CD4-positive, alpha-beta T cell treated with Interleukin-4 for 4 hours (primary cell): ENCODE results near the gene NCBP3.
"Not testable (repeated sequence)": the region's sequence is repeated elsewhere in the genome, so short reads cannot be mapped to it uniquely, and the experiment has no call there.

Source experiments
- DNase-seq: peaks from one replicate; pipeline ENCODE4 v3.0.0-alpha.2; 2020

NCBP3 gene

GRCh38 chr17:3880983-3881382 lies 34.9 kb upstream of the NCBP3 start:
- no peak for DNase-seq

GRCh38 chr17:3879591-3880417 lies 33.8 kb upstream of the NCBP3 start:
- DNase-seq: no peak

GRCh38 chr17:3879186-3879585 lies 33.1 kb upstream of the NCBP3 start:
- DNase-seq: no peak

GRCh38 chr17:3877220-3877619 lies 31.2 kb upstream of the NCBP3 start:
- DNase-seq: no peak

- no peak for DNase-seq
These were observed 29.3 kb upstream of the NCBP3 start for GRCh38 chr17:3875317-3875716.

- no peak for DNase-seq
These were observed 27.8 kb upstream of the NCBP3 start for GRCh38 chr17:3873862-3874261.

- DNase-seq: no peak
These were observed 24.8 kb upstream of the NCBP3 start for GRCh38 chr17:3870871-3871306.

GRCh38 chr17:3867606-3868005 lies 21.6 kb upstream of the NCBP3 start:
- no peak for DNase-seq

GRCh38 chr17:3867106-3867505 lies 21.1 kb upstream of the NCBP3 start:
- DNase-seq: no peak

- DNase-seq: no peak
These were observed 20.2 kb upstream of the NCBP3 start for GRCh38 chr17:3866276-3866675.

- no peak for DNase-seq
These were observed 19.1 kb upstream of the NCBP3 start for GRCh38 chr17:3865176-3865575.

GRCh38 chr17:3864534-3864933 lies 18.5 kb upstream of the NCBP3 start:
- DNase-seq: no peak

- DNase-seq: no peak
These were observed 16.0 kb upstream of the NCBP3 start for GRCh38 chr17:3861761-3862681.

GRCh38 chr17:3860939-3861700 lies 15.1 kb upstream of the NCBP3 start:
- DNase-seq: no peak

- no peak for DNase-seq
These were observed 13.9 kb upstream of the NCBP3 start for GRCh38 chr17:3859940-3860339.

- no peak for DNase-seq
These were observed 11.4 kb upstream of the NCBP3 start for GRCh38 chr17:3857261-3858105.

GRCh38 chr17:3854204-3854603 lies 8.2 kb upstream of the NCBP3 start:
- DNase-seq: not testable (repeated sequence)

GRCh38 chr17:3852561-3852960 lies 6.5 kb upstream of the NCBP3 start:
- no peak for DNase-seq

GRCh38 chr17:3851461-3852100 lies 5.5 kb upstream of the NCBP3 start:
- DNase-seq: no peak

GRCh38 chr17:3848229-3848835 lies 2.3 kb upstream of the NCBP3 start:
- no peak for DNase-seq

- no peak for DNase-seq
These were observed 1.2 kb upstream of the NCBP3 start for GRCh38 chr17:3847165-3847670.
